ENCODE data around the gene FGR.
"Not testable (repeated sequence)": the region's sequence is repeated elsewhere in the genome, so short reads cannot be mapped to it uniquely, and the experiment has no call there.

The FGR gene

DNA sequence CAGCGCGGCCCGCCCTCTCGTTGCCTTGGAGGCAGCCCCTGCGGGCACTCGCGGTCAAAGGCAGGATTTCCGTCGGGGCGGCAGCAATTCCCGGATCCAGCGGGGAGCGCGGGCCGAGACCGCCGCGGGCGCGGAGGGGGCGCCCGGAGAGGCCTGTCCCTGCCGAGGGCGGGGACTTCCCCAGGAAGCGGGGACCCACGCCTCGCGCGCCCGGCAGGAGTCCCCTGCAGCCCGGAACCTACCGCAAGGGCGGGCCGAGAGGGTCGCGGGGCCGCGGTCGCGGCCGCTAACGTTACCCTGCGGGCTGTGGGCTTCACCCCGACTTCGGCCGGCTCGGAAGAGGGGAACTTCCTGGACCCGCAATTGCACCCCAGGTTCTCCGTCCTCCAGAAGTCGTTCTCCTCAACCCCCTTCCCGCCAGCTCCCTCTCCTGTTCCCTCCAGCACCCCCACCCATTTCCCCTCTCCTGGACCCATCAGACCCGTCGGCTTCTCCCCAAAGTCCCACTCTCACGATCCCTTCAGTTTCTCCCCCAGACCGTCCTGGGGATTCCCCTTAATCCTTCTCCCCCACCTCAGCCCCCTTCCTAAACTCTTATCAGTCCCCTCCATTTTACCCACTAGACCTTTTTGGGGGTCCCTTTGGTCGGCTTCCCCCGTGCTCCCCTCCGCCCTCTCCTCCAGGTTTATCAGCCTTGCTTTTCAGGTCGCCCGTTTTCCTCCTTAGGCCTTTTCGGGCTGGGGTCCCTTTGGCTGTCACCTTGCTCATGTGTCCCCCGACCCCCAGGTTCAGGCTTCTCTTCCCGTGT lies 604 bp downstream of the FGR start:
- no peak for DNase-seq

DNA sequence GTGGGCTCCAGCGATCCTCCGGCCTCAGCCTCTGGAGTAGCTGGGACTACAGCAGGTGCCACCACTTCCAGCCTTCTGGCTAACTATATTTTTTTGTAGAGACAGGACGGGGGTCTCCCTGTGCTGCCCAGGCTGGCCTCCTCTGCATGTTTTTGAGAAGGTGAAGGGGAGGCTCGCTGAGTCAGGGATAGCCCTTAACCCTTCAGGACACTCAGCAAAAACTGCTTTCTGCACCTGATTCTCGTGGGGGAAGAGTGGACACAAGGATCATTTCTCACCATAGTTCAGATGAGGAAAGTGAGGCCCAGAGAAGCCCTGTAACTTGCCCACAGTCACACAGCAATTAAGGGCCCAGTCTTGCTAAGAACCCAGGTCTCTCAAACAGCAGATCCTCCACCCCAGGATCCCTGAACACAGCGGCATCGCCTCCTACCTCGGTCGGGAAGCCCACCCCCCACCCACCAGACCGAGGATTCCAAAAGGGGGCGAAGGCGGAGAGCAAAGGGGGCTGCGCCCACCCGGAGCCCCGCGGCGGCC lies 1.3 kb downstream of the FGR start:
- no peak for DNase-seq

DNA sequence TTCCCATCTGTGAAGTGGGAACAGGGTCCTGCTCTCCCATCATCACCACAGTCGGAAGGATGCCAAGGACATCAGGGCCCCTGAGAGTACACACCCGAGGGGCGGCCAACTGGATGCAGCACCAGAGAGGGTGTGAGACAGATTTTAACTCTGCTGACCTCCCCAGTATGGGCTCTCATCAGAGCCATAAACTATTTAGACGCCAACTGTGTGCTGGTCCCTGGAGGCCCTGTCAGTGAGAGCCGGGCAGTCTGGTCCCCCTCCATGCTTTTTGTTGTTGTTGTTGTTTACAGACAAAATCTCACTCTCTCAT lies 1.7 kb downstream of the FGR start:
- no peak for DNase-seq

DNA sequence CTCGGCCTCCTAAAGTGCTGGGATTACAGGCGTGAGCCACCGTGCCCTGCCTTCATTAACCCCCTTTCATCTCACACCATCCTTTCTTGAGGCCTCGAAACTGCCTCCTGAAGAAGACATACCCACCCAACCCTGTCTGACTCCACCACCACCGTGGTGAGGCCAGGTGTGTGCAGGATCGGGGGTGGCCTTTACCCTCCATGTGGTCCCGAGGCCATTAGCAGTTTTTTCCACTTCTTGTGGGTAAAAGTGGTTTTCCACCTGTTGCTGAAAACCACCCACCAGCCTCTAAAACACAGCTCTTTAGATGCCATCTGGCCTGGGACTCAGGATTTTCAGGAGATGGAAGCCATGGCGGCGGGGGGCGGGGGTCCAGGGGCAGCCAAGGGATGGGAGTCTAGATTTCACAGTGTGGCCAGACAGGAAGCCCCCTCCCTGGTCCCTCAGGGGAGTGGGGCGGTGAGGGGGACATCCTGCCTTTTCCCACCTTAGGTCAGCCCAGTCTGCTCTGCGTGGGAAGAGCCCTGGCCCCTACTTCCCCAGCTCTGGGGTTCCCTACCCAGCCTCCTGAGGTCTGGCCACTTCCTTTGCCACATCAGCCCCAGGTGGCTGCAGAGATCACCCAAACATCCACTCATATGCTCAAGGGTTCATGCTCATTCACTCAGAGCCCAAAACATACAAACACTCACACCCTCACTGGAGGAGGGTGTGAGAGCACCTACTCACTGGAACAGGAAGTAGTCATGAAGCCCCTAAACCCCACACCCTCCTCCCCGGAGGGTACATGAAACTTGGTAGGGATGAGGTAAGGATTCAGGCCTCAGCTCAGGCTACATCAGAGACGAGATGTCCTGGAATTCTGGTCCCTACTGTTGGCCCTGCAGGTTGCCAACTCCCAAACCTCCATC lies 2.3 kb downstream of the FGR start:
- no peak for DNase-seq

DNA sequence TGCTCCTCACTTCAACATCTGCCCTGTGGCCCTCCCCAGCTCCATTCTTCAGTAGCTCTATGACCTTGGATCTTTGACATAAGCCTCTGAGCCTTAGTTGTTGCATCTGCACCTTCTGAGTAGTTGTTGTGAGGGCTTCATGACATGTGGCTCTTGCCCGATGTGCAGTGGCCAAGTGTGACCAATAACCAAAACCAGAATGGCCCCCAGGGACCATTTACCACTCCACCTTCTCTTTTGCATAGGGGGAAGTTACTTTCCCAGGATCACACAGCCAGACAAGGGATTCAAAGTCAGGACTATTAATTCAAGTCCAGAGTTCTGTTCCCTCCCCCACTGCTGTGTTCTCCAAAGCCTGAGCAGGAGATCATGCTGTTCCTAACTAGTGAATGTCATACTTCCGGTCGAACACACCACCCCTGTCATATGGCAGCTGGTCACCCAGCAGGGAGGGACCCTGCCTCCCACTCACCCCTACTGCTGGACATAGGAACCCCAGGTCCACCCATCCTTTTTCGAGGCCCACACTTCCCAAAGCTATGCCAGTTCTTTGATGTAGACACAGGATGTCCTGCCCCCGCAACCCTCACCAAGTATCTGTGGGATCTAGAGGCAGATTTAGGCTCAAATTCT lies 4.0 kb downstream of the FGR start:
- no peak for DNase-seq

DNA sequence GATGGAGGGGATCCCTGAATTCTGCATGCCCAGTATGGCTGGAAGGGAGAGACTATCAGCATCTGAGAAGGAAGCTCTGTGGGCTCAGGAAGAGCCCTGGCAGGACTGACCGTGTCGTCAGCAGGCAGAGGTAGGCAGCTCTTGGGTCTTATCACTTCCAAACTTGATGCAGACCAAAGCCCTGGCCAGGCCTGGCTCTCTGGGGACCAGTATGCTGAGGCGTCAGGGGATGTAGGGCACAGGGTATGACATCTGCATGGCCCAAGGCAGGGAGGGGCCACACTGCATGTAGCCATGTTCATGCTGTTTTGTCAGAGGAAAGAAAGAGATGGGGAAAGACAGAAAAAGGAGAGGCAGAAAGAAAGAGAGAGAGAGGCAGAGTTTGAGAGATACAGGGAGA lies 6.3 kb downstream of the FGR start:
- no peak for DNase-seq

DNA sequence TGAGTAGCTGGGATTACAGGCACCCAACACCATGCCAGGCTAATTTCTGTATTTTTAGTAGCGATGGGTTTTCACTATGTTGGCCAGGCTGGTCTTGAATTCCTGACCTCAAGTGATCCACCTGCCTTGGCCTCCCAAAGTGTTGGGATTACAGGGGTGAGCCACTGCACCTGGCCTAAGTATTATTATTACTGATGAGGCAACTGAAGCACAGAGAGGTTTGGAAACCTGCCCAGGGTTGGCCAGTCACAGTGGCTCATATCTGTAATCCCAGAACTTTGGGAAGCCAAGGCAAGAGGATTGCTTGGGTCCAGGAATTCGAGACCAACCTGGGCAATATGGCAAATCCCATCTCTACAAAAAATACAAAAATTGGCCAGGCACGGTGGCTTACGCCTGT lies 7.3 kb downstream of the FGR start:
- not testable (repeated sequence) for DNase-seq

DNA sequence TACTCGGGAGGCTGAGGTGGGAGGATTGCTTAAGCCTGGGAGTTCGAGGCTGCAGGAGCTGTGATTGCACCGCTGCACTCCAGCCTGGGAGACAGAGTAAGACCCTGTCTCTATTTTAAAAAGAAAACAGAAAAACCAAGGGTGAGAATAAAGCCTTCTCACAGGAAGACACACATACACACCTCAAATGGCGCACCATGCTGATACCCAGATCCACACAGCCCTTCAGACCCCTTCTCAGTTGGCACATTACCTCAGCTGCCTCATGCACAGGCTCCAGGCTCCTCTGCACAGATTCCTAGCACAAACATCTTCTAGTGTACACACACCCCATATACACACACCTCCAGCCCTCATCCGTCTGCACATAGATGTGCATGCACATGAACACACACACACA lies 7.9 kb downstream of the FGR start:
- DNase-seq = no peak

DNA sequence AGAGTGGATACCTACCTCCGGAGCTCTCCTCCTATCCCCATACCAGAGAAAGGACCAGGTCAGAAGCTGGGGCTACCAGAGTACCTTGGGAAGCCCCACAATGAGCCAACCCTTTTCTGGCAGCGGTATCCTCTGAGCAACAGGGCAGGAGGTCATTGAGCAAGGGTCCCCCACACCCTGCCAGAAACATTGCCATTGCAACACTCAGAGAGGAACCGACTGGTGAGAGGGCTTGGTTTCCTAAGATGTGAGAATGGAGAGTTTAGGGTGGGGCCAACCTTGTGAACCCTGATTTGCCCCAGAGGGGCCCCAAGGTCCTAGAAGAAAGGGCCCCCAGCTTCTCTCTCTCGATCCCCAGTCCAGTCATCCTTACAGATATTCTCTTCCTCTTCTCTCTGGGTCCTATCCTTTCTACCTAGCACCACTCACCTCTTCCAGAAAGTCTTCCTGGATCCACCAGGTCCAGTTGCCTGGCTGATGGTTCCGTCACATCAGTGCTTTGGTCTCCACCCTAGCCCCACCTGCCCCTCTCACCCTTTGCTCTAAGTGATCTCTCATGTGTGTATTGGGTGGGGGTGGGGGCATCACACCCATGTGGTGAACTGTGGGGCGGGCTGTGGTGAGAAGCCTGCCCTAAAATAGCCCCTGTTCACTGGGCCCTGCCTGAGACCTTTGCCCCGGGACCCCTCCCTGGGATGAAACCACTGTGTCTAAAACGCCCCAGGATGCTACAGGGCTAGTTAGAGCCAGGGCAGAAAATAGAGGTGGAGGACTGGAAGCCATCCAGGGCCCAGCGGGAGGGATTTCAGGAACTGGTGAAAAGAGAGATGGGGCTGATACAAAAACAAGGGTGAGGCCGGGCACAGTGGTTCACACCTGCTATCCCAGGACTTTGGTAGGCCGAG lies 8.7 kb downstream of the FGR start:
- no peak for DNase-seq

DNA sequence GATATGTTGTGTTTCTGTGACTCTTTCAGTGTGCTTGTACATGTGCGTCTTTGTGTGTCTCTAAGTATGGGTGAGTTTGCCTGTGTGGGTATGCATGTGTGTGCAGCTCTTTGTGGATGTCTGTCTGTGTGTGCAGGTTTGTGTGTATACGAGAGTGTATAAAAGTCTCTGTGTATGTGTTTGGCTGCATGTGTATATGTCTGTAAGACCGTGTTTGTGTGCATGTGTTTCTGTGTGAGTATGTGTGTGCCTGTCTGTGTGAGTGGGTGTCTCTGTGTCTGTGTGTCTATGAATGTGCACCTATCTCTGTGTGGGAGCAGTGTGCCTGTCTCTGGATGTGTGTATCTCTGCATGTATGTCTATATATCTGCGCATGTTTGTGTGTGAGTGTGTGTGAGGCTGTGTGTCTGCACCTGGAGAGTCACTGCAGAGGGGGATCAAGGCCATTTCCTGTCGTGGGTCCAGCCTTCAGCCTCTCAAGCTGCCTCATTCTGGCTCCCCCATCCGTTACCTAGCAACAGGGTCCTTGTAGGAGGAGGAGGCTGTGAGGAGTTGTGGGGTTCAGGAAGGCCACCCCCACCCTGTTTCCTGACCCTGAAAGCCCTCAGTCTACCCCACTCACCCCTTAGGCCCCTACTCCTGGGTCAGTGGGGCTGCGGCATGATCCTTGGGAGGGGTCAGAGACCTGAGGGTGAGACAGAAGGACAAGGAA lies 10.4 kb downstream of the FGR start:
- DNase-seq = no peak

DNA sequence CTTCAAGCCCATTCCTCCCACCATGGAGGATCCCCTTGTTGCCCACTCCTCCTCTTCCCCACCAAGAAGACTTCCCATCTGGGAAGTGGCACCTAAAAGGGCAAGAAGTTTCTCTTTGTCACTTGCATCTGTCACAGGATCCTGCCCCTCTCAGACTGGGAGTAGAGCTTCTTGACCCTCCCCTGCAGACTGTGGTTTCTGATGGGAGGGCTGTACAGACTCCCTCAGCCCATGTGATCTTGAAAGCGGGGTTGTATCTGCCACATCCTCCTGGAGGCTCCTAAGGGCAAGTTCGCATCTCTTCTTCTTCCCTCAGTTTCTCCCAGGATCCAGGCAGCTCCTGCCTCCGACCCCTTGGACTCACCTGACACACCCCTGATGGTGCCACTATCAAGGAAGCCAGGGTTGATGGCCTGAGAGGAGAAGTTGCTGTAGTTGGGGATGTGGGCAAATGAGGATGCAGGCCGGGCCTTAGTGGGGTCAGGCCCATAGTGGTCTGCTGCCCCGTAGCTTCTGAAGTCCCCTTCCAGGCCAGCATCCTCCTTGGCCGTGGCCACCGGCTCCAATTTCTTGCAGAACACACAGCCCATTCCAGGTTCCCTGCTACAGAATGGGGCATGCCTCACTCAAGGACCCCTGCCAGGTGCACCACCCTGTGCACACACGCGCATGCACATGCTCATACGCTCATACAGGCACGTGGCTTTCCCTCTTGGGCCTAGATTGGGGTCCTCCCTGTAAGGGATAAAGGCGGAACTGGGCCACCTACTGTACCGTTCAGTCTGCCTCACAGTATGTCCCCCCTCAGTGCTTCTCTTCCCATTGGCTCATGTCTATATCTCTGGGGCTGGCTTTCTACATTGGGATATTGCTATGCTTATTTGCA lies 11.4 kb downstream of the FGR start:
- no peak for DNase-seq

DNA sequence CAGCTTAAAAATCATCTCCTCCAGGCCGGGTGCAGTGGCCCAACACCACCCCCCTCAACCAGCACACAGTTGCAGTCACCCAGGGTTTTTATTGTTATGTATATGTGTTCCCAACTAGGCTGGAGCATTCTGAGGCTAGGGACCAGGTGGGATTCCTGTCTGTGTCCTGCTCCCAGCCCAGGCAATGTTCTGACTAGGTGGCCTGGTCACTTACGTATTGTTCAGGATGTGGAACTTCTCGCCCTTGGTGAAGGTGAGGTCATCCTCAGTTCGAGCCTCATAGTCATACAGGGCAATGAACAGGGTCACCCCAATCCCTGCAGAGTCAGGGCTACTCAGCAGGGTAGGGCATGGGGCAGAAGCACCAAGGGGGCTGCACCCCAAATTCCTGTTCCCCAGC lies 12.2 kb downstream of the FGR start:
- no peak for DNase-seq

DNA sequence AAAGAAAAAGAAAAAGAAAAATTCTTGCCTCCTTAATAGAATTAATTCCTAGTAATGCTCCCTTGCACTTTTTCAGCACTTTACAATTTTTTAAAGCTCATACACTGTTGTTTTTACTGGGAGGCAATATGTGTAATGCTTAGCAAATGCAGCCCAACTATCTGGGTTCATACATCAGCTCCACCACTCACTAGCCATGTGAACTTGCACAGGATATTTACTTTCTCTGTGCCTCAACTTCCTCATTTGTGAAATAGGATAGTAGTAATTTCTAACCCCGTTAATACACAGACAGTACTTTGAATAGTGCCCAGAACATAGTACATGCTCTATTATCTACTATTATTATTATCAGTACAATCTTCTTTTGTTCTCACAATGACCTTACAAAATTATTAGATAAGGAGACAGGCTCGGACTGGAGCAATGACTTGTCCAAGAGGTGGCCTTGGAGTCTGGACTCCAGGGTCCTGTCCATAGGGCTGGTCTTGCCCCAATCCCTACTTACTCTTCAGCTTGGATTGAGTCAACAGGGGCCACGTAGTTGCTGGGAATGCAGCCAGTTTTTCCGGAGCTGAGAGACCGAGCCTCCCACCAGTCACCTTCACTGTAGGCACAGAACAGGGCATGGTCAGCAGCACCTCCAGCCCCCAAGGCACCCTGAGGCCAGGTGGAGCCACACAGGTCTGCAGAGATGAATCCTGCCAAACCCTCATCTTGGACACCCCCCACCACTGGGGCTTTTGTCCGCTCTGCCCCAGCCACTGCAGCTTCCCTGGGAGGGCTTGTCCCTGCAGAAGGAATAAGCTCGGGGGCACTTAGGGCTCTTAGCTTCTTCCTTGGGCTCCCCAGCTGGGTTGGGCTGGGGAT lies 13.7 kb downstream of the FGR start:
- no peak for DNase-seq

DNA sequence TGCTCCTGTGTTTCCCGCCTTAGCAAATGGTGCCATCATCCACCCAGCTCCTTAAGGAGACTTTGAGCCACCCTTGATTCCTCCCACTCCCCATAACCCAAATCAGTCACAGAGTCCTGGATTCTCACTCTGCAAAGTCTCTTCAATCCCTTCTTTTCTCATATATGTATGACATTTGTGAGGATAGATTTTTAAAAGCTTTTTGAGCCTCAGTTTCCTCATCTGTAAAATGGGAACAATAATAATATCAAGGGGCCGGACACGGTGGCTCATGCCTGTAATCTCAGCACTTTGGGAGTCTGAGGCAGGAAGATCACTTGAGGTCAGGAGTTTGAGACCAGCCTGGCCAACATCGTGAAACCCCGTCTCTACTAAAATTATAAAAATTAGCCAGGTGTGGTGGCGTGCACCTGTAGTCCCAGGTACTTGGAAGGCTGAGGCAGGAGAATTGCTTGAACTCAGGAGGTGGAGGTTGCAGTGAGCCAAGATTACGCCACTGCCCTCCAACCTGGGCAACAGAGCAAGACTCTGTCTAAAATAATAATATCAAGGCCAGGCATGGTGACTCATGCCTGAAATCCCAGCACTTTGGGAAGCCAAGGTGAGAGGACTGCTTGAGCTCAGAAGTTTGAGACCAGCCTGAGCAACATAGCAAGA lies 15.1 kb downstream of the FGR start:
- not testable (repeated sequence) for DNase-seq

DNA sequence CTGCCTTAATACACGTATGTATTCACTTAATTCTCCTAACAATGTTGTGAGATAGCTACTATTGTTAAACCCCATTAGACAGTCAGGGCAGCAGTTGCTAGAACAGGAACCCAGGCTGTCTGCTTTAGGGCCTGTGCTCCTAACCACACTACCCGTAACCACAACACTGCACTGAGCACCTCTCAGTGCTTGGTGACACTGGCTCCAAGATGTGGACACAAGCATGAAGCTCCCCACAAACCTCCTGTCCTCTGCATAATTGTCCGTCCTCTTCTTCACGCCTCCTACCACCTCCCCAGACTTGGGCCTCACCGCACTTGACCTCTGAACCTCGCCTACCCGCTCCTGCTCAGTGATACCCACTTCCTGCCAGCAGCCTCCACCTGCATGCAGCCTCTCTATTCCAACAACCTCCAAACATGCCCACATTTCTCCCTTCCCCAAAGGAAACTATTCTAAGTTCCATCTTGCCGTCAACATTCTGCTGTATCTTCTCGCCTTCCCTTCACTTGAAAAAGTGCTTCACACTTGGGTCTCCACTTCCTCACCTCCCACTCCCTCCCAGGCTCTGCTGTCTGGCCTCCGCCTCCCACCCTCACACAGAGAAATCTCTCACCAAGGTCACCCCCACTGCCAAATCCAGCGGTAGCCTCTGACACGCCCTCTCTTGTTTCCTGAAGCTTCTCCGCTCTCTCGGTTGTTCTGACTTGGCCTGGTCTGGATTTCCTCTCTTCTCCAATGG lies 16.5 kb downstream of the FGR start:
- DNase-seq = no peak

DNA sequence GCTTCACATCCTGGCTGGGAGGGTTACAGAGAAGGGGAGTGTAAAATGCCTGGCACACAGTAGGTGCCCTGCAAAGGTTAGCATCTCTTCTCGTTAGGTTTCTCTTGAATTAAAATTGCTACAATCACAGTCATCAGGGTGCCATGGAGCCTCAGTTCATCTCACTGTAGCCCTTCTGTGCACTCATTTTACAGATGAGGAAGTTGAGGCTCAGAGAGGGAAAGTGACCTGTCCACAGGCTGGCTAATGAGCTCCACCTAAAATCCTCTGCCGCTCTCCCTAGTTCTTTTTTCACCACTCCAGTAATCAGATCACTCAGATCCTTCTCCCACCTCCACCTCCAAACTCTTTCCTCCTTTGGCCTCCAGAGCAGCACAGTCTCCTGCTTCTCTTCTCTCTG lies 17.6 kb downstream of the FGR start:
- DNase-seq = no peak

DNA sequence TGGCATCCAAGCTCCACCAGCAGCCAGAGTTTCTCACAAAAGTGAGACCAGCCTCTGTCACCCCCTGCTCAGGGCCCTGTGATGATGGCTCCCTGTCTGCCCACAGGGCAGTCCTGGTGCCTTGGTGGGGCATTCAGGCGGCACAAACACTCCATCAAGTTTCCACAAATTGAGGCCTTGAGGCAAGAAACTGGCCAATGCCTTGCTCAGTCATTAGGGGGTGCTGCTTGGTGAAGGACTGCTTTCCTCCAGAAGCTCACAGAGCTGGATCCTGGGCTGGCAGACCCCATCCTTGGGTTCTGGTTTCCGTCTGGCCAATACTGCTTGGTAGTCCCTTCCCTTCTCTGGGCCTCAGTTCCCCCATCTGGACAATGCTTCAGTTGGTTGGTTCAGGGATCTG lies 18.5 kb downstream of the FGR start:
- DNase-seq = no peak
